A673 (cell line): ENCODE results near the gene VPS41. TPM values are rescaled to one million over a fixed set of nuclear protein-coding genes. Genes with fewer than 3 reads are reported as not detected.

Experiments
- BruUV-seq: library from RNA; stranded (reverse); fragments of 400-500 nt; replicated peaks from 2 replicates; lab custom pipeline; 2021; lab: Mats Ljungman, UMichigan
- CTCF ChIA-PET: fragments of 300-600 bp; sonication (Branson Sonifier 250); formaldehyde crosslinking; loops from one replicate; lab custom pipeline; 2022; ENCODE audit warnings: antibody characterized with exemption; lab: Charles Lee
- POLR2A ChIA-PET: fragments of 300-600 bp; sonication (Branson Sonifier 250); formaldehyde crosslinking; loops from one replicate; lab custom pipeline; 2022; ENCODE audit warnings: antibody characterized with exemption; ENCODE audit not compliant: low non-redundant PET; lab: Charles Lee
- DNase-seq: peaks from one replicate; pipeline ENCODE4 v3.0.0-alpha.2; 2015; ENCODE audit warnings: low spot score
- H3K27ac ChIP-seq: fragments of 200-600 bp; sonication (generic); 2 replicates; pipeline ENCODE4 v1.5.1; 2016; ENCODE audit warnings: mixed run types, low read depth, mild to moderate bottlenecking, mixed read lengths, antibody characterized with exemption, low read length; ENCODE audit not compliant: poor library complexity, severe bottlenecking
- H3K27me3 ChIP-seq: fragments of 200-600 bp; sonication (generic); replicated peaks from 2 replicates; pipeline ENCODE4 v1.6.1; 2017; ENCODE audit warnings: mixed run types, low read depth, mild to moderate bottlenecking, mixed read lengths, antibody characterized with exemption, low read length; ENCODE audit not compliant: insufficient read depth, poor library complexity
- H3K36me3 ChIP-seq: fragments of 200-600 bp; sonication (generic); 2 replicates; pipeline ENCODE4 v1.6.1; 2016; ENCODE audit warnings: mixed run types, mild to moderate bottlenecking, mixed read lengths, antibody characterized with exemption, low read length; ENCODE audit not compliant: insufficient read depth, poor library complexity, severe bottlenecking
- H3K4me1 ChIP-seq: fragments of 200-600 bp; sonication (generic); 2 replicates; pipeline ENCODE4 v1.6.1; 2017; ENCODE audit warnings: mixed run types, mild to moderate bottlenecking, mixed read lengths, antibody characterized with exemption, low read length; ENCODE audit not compliant: insufficient read depth, poor library complexity, severe bottlenecking
- H3K4me3 ChIP-seq: fragments of 200-600 bp; sonication (generic); 2 replicates; pipeline ENCODE4 v1.5.1; 2016; ENCODE audit warnings: low read depth, mixed run types, mild to moderate bottlenecking, mixed read lengths, low read length; ENCODE audit not compliant: poor library complexity, severe bottlenecking
- H3K9me3 ChIP-seq: fragments of 200-600 bp; sonication (generic); 2 replicates; pipeline ENCODE4 v1.6.1; 2016; ENCODE audit warnings: mixed run types, low read depth, mild to moderate bottlenecking, mixed read lengths, antibody characterized with exemption, low read length; ENCODE audit not compliant: poor library complexity, severe bottlenecking
- EZH2 ChIP-seq: fragments of 200-600 bp; sonication (generic); IDR thresholded peaks from 2 replicates; pipeline ENCODE4 v1.6.1; 2017; ENCODE audit warnings: borderline replicate concordance, low read depth, mild to moderate bottlenecking, mixed read lengths, antibody characterized with exemption, low read length; ENCODE audit not compliant: poor library complexity, severe bottlenecking
- intact Hi-C: fragments of 100-400 bp; cut with micrococcal nuclease; formaldehyde crosslinking; loops from one replicate; pipeline ENCODE4 v1.10.0; 2022; ENCODE audit not compliant: unreplicated experiment
- total RNA-seq: library from RNA; stranded (reverse); gene quantifications from 2 replicates; pipeline ENCODE4 v1.2.3, GENCODE V29; 2021
- TF ChIP-seq, protein P1 (sequence below): fragments of 300-800, 200-600 bp; sonication (generic); conservative IDR thresholded peaks from 2 replicates; pipeline ENCODE4 v1.5.1; 2017; ENCODE audit warnings: low read depth, mild to moderate bottlenecking, antibody characterized with exemption, low read length, moderate library complexity, mixed read lengths

VPS41 gene
- total RNA-seq, 1 experiment from 2014 or later = 45.8 TPM

GRCh38 chr7:38777609-38778008 lies 131.4 kb downstream of the VPS41 start:
- TF ChIP-seq EZH2 = no peak
- TF ChIP-seq, protein P1, sequence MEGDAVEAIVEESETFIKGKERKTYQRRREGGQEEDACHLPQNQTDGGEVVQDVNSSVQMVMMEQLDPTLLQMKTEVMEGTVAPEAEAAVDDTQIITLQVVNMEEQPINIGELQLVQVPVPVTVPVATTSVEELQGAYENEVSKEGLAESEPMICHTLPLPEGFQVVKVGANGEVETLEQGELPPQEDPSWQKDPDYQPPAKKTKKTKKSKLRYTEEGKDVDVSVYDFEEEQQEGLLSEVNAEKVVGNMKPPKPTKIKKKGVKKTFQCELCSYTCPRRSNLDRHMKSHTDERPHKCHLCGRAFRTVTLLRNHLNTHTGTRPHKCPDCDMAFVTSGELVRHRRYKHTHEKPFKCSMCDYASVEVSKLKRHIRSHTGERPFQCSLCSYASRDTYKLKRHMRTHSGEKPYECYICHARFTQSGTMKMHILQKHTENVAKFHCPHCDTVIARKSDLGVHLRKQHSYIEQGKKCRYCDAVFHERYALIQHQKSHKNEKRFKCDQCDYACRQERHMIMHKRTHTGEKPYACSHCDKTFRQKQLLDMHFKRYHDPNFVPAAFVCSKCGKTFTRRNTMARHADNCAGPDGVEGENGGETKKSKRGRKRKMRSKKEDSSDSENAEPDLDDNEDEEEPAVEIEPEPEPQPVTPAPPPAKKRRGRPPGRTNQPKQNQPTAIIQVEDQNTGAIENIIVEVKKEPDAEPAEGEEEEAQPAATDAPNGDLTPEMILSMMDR = no peak
- POLR2A ChIA-PET = no interaction called here
- no TSS peak for BruUV-seq
- DNase-seq = no peak
- no peaks in the 10 kb centered on the region for H3K4me1 ChIP-seq
- H3K27ac ChIP-seq = no peak overlapping the region
- H3K36me3 ChIP-seq = no peaks in the 10 kb centered on the region
- H3K9me3 ChIP-seq = no peaks in the 10 kb centered on the region
- intact Hi-C loops = no loop called here
- H3K4me3 ChIP-seq = no peak overlapping the region
- no peaks in the 10 kb centered on the region for H3K27me3 ChIP-seq
- CTCF ChIA-PET = no interaction called here

DNA sequence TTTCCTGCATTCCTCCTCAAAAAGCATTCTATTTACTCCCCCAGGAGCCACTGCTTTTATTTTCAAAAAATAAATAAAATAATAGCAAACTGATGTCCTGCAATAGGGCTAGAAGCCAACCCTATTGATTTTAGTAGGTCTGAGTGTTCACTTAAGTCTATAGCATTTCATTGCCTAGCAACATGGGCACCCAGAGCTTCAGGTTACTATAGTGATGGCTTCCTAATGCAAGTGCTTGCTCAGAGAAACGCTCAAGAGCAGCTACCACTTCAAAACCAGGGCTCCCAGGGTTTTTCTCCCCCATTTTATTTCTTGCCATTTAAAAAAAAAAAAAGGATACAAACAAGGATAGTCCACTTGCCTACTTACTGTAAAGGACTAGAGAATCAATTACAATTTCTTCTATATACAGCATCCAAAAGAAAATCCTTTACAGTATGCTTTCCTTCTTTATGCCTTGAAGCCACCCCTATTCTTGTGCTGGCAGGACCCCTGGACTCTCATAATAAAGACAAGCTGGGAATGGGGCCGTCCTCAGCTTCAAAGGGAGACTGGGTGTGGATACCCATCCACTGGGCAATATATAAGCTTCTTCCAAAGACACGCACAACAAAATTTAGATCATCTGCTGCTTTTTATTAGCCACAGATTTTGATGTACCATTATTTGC lies 133.3 kb downstream of the VPS41 start:
- Histone ChIP-seq H3K4me3 (no peak overlapping the region), H3K9me3 (no peaks in the 10 kb centered on the region), H3K4me1 (no peaks in the 10 kb centered on the region), H3K27me3 (no peaks in the 10 kb centered on the region), H3K27ac (no peak overlapping the region), H3K36me3 (no peaks in the 10 kb centered on the region)
- ChIA-PET POLR2A (no interaction called here), CTCF (no interaction called here)
- no peak for DNase-seq
- TF ChIP-seq, protein P1 = no peak
- no peak for TF ChIP-seq EZH2
- BruUV-seq = no TSS peak
- intact Hi-C loops = no loop called here

- ChIA-PET POLR2A (no interaction called here), CTCF (no interaction called here)
- Histone ChIP-seq H3K4me1 (no peaks in the 10 kb centered on the region), H3K27ac (no peak overlapping the region), H3K36me3 (no peaks in the 10 kb centered on the region), H3K4me3 (no peak overlapping the region), H3K9me3 (no peaks in the 10 kb centered on the region), H3K27me3 (no peaks in the 10 kb centered on the region)
- TF ChIP-seq EZH2 = no peak
- TF ChIP-seq, protein P1 = no peak
- DNase-seq = no peak
- BruUV-seq = no TSS peak
- intact Hi-C loops = no loop called here
Observed at GRCh38 chr7:38773430-38773829, 135.6 kb downstream of the VPS41 start.
